Activated gamma-delta T cell treated with Interleukin-2 at 50 U/mL for 16 hours (primary cell): ENCODE data around the gene TBX10.
A peak's percentile ranks its signal among the peaks of the same experiment; 100 is the strongest.
"Not testable (repeated sequence)": the region's sequence is repeated elsewhere in the genome, so short reads cannot be mapped to it uniquely, and the experiment has no call there.

ENCODE experiments used
- DNase-seq: peaks from one replicate; pipeline ENCODE4 v3.0.0-alpha.2; 2020

The TBX10 gene

DNA sequence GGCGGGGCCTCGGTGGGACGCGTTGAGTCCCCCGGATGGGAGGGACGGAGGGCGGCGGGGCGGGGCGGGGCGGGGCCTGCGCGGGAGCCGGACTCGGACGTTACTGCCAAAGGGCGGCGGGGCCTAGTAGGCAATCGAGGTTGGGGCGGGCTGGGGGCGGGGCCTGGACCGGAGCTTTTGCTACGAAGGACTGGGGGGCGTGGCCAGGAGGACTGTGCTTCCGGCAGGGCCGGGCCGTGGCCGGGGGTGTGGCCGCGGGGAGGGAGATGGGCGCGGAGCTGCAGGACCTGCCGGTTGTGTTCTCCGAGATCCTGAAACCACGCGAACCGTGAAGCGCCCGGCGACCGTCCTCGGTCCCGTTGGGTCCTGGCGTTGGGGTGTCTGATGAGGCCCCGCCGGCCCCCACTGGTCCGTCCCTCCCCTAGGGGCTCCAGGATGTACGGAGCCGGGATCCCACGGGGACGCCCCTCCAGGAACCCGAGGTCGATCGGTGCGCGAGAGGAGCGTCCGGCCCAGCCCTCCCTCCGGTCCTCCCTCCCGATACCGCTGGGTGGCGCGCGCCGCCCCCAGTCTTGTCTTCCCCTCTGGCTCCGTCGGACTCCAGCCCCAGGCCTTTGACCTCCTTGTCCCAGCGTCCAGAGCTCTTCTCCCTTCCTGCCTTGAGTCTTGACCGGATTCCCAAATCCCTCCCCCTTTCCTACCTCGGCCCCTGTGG, 9.2 kb downstream of the TBX10 start:
- DNase-seq, result peak; percentile 95

DNA sequence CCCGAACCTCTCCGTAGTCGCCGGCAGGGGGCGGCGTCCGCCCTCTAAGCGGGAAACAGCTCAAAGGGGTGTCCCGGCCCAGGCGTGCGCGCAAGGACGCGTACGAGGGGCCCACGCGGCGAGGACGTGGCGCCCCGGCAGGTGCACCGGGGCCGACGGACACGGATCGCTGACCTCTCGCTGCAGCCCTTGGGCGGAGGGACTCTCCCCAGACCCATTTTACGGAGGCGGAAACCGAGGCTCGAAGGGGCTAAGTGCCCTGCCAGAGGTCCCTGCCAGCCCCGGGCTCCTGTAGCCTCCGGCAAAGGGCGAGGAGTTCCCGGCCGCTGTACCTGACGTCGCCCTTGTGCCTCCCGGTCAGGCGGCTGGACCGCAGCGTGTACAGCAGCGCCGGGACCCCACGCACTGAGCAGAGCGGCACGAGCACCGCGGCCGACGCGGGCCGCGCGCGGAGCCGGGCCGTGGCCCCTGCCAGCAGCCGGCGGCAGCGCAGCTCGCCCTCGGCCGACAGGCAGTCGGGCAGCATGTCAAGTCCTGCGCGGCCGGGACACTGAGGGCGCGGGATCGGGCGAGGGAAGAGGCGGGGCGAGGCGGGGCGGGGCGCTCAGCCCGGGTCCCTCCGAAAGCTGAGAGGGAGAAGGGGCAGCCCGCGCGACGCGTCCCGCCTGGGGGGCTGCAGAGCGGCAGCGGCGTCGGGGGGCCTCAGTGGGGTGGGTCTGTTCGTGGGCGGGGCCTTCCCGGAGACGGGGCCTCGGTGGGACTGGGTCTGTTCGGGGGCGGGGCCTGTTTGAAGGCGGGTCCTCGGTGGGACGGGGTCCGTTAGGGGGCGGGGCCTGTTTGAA, 10.0 kb downstream of the TBX10 start, which contains the start of gene NUDT8:
NUDT8 (minus strand) TSS at position 552 of the 842 bp plus-strand sequence; CDS start at position 526, 26 bp downstream.
- peak; percentile 88 for DNase-seq

- DNase-seq, result no peak
Measured at GRCh38 chr11:67628710-67629385, 10.7 kb downstream of the TBX10 start.

- DNase-seq, result no peak
Measured at GRCh38 chr11:67627812-67628624, 11.5 kb downstream of the TBX10 start.

GRCh38 chr11:67627441-67627811, 12.1 kb downstream of the TBX10 start:
- no peak for DNase-seq

GRCh38 chr11:67626970-67627369, 12.6 kb downstream of the TBX10 start:
- DNase-seq, result no peak

DNA sequence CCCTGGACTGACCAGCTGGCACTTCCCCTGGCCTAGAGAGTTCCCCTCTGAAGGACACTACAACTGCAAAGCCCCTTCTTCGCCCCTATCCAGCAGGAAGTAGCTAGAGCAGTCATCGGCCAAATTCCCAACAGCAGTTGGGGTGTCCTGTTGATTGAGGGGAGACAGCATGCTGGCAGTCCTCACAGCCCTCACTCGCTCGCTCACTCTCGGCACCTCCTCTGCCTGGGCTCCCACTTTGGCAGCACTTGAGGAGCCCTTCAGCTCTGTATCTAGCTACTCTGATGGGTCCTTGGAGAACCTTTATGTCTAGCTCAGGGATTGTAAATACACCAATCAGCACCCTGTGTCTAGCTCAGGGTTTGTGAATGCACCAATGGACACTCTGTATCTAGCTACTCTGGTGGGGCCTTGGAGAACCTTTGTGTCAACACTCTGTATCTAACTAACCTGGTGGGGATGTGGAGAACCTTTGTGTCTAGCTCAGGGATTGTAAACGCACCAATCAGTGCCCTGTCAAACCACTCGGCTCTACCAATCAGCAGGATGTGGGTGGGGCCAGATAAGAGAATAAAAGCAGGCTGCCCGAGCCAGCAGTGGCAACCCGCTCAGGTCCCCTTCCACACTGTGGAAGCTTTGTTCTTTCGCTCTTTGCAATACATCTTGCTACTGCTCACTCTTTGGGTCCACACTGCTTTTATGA, 13.3 kb downstream of the TBX10 start:
- DNase-seq, result not testable (repeated sequence)

DNA sequence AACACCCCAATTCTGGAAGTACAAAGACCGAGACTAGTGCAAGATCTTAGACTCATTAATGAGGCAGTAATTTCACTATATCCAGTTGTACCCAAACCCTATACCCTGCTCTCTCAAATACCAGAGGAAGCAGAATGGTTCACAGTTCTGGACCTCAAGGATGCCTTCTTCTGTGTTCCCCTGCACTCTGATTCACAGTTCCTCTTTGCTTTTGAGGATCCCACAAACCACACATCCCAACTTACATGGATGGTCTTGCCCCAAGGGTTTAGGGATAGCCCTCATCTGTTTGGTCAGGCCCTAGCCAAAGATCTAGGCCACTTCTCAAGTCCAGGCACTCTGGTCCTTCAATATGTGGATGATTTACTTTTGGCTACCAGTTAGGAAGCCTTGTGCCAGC, 15.8 kb downstream of the TBX10 start:
- not testable (repeated sequence) for DNase-seq

DNA sequence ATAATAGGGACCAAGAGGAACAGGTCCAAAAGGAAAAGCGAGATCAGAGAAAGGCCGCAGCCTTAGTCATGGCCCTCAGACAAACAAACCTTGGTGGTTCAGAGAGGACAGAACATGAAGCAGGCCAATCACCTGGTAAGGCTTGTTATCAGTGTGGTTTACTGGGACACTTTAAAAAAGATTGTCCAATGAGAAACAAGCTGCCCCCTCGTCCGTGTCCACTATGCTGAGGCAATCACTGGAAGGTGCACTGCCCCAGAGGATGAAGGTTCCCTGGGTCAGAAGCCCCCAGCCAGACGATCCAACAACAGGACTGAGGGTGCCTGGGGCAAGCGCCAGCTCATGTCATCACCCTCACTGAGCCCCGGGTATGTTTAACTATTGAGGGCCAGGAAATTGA, 16.7 kb downstream of the TBX10 start:
- DNase-seq, result not testable (repeated sequence)

GRCh38 chr11:67621928-67622327, 17.6 kb downstream of the TBX10 start:
- DNase-seq, result not testable (repeated sequence)

- not testable (repeated sequence) for DNase-seq
Measured at GRCh38 chr11:67620621-67621020, 18.9 kb downstream of the TBX10 start.

DNA sequence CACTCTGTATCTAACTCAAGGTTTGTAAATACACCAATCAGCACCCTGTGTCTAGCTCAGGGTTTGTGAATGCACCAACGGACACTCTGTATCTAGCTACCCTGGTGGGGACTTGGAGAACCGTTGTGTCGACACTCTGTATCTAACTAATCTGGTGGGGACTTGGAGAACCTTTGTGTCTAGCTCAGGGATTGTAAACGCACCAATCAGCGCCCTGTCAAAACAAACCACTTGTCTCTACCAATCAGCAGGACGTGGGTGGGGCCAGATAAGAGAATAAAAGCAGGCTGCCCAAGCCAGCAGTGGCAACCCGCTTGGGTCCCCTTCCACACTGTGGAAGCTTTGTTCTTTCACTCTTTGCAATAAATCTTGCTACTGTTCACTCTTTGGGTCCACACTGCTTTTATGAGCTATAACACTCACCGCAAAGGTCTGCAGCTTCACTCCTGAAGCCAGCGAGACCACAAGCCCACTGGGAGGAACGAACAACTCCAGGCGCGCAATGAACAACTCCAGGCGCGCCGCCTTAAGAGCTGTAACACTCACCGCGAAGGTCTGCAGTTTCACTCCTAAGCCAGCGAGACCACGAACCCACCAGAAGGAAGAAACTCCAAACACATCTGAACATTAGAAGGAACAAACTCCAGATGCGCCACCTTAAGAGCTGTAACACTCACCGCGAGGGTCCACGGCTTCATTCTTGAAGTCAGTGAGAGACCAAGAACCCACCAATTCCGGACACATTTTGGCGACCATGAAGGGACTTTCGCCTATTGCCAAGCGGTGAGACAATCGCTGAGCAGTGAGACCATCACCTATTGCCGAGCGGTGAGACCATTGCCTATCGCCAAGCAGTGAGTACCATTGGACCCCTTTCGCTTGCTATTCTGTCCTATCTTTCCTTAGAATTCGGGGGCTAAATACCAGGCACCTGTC, 19.6 kb downstream of the TBX10 start:
- not testable (repeated sequence) for DNase-seq

DNA sequence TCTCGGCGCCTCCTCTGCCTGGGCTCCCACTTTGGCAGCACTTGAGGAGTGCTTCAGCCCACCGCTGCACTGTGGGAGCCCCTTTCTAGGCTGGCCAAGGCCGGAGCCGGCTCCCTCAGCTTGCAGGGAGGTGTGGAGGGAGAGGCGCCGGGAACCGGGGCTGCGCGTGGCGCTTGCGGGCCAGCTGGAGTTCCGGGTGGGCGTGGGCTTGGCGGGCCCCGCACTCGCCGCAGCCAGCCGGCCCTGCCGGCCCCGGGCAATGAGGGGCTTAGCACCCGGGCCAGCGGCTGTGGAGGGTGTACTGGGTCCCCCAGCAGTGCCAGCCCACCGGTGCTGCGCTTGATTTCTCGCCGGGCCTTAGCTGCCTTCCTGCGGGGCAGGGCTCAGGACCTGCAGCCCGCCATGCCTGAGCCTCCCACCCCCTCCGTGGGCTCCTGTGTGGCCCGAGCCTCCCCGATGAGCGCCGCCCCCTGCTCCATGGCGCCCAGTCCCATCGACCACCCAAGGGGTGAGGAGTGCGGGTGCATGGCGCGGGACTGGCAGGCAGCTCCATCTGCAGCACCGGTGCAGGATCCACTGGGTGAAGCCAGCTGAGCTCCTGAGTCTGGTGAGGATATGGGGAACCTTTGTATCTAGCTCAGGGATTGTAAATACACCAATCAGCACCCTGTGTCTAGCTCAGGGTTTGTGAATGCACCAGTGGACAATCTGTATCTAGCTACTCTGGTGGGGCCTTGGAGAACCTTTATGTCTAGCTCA, 20.5 kb downstream of the TBX10 start:
- not testable (repeated sequence) for DNase-seq

GRCh38 chr11:67617243-67617953, 22.2 kb downstream of the TBX10 start:
- DNase-seq, result no peak

DNA sequence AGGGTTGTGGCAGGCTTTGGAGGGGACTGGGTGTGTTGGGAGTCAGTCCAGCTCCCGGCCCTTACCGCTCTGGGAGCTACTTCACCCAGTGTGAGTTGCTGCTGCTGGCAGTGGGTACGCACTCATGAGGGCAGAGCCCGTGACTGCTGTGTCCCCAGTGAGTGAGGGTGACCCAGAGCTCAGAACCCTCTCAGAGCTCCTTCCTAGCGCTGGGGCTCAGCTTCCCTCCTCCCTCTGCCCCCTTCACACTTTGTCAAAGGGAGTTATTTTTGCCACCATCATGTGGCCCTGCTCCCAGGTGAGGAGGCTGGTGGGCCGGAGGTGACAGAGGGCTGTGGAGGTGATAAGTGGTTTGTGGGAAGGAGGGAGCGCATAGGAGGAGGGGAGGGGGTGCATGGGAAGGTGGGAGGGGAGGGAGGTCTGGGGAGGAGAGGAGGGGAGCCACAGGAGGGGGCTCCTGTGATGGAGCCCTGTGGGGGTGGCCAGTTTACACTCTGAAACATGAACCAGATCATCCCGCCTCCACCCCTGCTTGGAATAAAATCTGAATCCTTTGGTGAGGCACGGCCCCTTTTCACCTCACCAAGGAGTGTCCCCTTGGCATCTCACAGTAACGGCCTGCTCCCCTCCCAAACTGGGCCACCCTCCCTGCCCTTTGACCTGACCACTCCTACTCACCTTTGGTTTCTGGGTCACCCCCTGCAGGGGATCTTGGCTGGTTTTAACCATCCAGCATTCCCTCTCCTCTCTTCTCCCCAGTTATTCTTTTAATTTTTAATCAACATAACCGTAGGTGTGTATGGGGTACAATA, 22.9 kb downstream of the TBX10 start:
- DNase-seq, result no peak

DNA sequence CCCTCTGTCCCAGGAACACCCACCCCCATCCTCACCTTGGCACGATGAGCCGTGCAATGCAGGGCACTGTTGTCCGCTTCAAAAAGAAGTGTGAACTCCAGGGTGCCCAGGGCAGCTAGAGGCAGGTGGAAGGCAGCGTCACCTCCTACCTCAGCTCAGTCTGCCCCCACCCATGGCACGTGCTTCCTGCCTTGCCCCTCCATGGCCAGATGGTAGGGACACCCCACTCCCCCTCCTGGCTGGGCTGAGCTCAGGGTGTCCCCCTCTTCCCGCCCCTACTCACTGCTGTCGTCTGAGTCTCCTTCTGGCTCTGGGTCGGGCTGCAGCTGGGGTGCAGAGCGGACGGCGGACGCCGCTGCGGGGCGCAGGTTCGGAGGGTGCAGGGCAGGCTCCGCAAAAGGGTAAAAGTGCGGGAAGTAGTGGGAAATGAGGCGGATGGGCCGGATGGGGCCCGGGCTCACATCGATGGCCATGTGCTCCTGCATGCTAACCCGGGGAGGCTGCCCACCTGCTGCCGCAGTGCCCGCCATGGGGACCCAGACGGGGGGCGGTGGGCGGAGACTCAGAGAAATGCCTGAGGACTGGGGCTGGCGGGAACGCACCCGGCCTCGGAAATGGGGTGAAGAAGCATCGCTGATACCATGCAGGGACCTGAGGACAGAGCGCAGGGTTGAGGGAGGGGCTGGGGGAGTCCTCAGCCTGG, 23.7 kb downstream of the TBX10 start:
- no peak for DNase-seq
